AG04449 (cell line): ENCODE results near the gene GAGE12F.

Source experiments
- CTCF ChIA-PET: fragments of 350-600 bp; formaldehyde crosslinking; extraction: SDS; loops from one replicate; lab custom pipeline; 2021; ENCODE audit warnings: antibody characterized with exemption; lab: Yijun Ruan, JAX
- POLR2A ChIA-PET: fragments of 400-600, 350-600 bp; formaldehyde crosslinking; extraction: SDS; loops from one replicate; lab custom pipeline; 2020; ENCODE audit warnings: antibody characterized with exemption, inconsistent platforms; lab: Yijun Ruan, JAX
- DNase-seq: peaks from one replicate; pipeline ENCODE4 v3.0.0-alpha.2; 2010; ENCODE audit warnings: low read depth, low spot score
- H3K4me3 ChIP-seq: 2 replicates; pipeline ENCODE4 v1.5.1; 2011; ENCODE audit warnings: low read depth, mild to moderate bottlenecking, control low read depth, low read length
- CTCF ChIP-seq: IDR thresholded peaks from one replicate; pipeline ENCODE4 v1.5.1; 2011; ENCODE audit warnings: mild to moderate bottlenecking, moderate library complexity, low read length, control low read depth, inconsistent platforms; ENCODE audit not compliant: insufficient read depth; ENCODE audit errors: missing control alignments

GAGE12F gene

GRCh38 chrX:49610718-49611310 is 50.2 kb downstream of the GAGE12F start:
- DNase-seq: no peak
- ChIA-PET POLR2A (no interaction called here), CTCF (no interaction called here)
- TF ChIP-seq CTCF: no peak
- H3K4me3 ChIP-seq: no peak overlapping the region
